H9 (cell line): ENCODE measurements around the gene PROK1. TPM values are rescaled to one million over a fixed set of nuclear protein-coding genes. Genes with fewer than 3 reads are reported as not detected.

Source experiments
- DNase-seq: peaks from one replicate; pipeline ENCODE4 v3.0.0-alpha.2; 2017
- H2AFZ ChIP-seq: one replicate; pipeline ENCODE4 v1.6.1; 2013; ENCODE audit warnings: mild to moderate bottlenecking, low read length, control low read depth, moderate library complexity
- H2AK5ac ChIP-seq: 2 replicates; pipeline ENCODE4 v1.6.1; 2013; ENCODE audit warnings: low read length, control low read depth, mixed read lengths; ENCODE audit not compliant: insufficient read length
- H2BK120ac ChIP-seq: one replicate; pipeline ENCODE4 v1.6.1; 2013; ENCODE audit warnings: low read depth, mild to moderate bottlenecking, low read length, control low read depth, inconsistent platforms; ENCODE audit not compliant: poor library complexity, severe bottlenecking
- H2BK12ac ChIP-seq: 2 replicates; pipeline ENCODE4 v1.6.1; 2013; ENCODE audit warnings: low read length, control low read depth, mixed read lengths, low read depth; ENCODE audit not compliant: insufficient read length
- H2BK15ac ChIP-seq: 2 replicates; pipeline ENCODE4 v1.6.1; 2013; ENCODE audit warnings: low read depth, low read length, control low read depth
- H2BK20ac ChIP-seq: one replicate; pipeline ENCODE4 v1.6.1; 2013; ENCODE audit warnings: low read depth, mild to moderate bottlenecking, low read length, control low read depth, inconsistent platforms; ENCODE audit not compliant: poor library complexity, severe bottlenecking
- H2BK5ac ChIP-seq: 2 replicates; pipeline ENCODE4 v1.6.1; 2013; ENCODE audit warnings: low read length, control low read depth, mixed read lengths; ENCODE audit not compliant: insufficient read length
- H3K14ac ChIP-seq: 2 replicates; pipeline ENCODE4 v1.6.1; 2013; ENCODE audit warnings: low read length, control low read depth; ENCODE audit not compliant: insufficient read depth
- H3K18ac ChIP-seq: 2 replicates; pipeline ENCODE4 v1.6.1; 2013; ENCODE audit warnings: low read depth, mild to moderate bottlenecking, mixed read lengths, low read length, control low read depth; ENCODE audit not compliant: insufficient read length
- H3K23ac ChIP-seq: 2 replicates; pipeline ENCODE4 v1.6.1; 2013; ENCODE audit warnings: low read length, control low read depth, mixed read lengths, low read depth; ENCODE audit not compliant: insufficient read length
- H3K23me2 ChIP-seq: 2 replicates; pipeline ENCODE4 v1.6.1; 2013; ENCODE audit warnings: low read depth, mild to moderate bottlenecking, mixed read lengths, low read length, control low read depth; ENCODE audit not compliant: insufficient read length, poor library complexity, severe bottlenecking
- H3K27ac ChIP-seq: 2 replicates; pipeline ENCODE4 v1.5.1; 2013; ENCODE audit warnings: low read length, control low read depth, mixed read lengths, low read depth; ENCODE audit not compliant: insufficient read length
- H3K27me3 ChIP-seq: 2 replicates; pipeline ENCODE4 v1.6.1; 2013; ENCODE audit warnings: low read length, control low read depth, inconsistent platforms; ENCODE audit not compliant: insufficient read depth
- H3K4ac ChIP-seq: 2 replicates; pipeline ENCODE4 v1.6.1; 2013; ENCODE audit warnings: low read depth, mild to moderate bottlenecking, control low read depth, inconsistent platforms, low read length, moderate library complexity
- H3K4me1 ChIP-seq: 2 replicates; pipeline ENCODE4 v1.6.1; 2013; ENCODE audit warnings: low read length, control low read depth, inconsistent platforms; ENCODE audit not compliant: insufficient read depth
- H3K4me2 ChIP-seq: 2 replicates; pipeline ENCODE4 v1.6.1; 2013; ENCODE audit warnings: low read length, control low read depth, mixed read lengths; ENCODE audit not compliant: insufficient read length, insufficient read depth
- H3K56ac ChIP-seq: 2 replicates; pipeline ENCODE4 v1.6.1; 2013; ENCODE audit warnings: low read depth, mild to moderate bottlenecking, mixed read lengths, low read length, control low read depth; ENCODE audit not compliant: insufficient read length
- H3K79me1 ChIP-seq: 2 replicates; pipeline ENCODE4 v1.6.1; 2013; ENCODE audit warnings: low read depth, mild to moderate bottlenecking, moderate library complexity, low read length, control low read depth, inconsistent platforms; ENCODE audit not compliant: insufficient read depth, poor library complexity, severe bottlenecking
- H3K79me2 ChIP-seq: 2 replicates; pipeline ENCODE4 v1.6.1; 2013; ENCODE audit warnings: low read length, control low read depth, inconsistent platforms; ENCODE audit not compliant: insufficient read depth
- H3K9ac ChIP-seq: 2 replicates; pipeline ENCODE4 v1.6.1; 2013; ENCODE audit warnings: low read length, control low read depth, mixed read lengths; ENCODE audit not compliant: insufficient read length; ENCODE audit errors: extremely low read depth
- H3K9me3 ChIP-seq: one replicate; pipeline ENCODE4 v1.6.1; 2013; ENCODE audit warnings: low read depth, low read length, inconsistent platforms; ENCODE audit not compliant: control insufficient read depth
- H3T11ph ChIP-seq: one replicate; pipeline ENCODE4 v1.6.1; 2013; ENCODE audit warnings: mild to moderate bottlenecking, low read length, control low read depth, inconsistent platforms
- H4K20me1 ChIP-seq: one replicate; pipeline ENCODE4 v1.6.1; 2013; ENCODE audit not compliant: control insufficient read depth, insufficient read length, insufficient read depth
- H4K5ac ChIP-seq: 2 replicates; pipeline ENCODE4 v1.6.1; 2013; ENCODE audit warnings: low read depth, mild to moderate bottlenecking, mixed read lengths, low read length, control low read depth; ENCODE audit not compliant: insufficient read length
- H4K8ac ChIP-seq: replicated peaks from 2 replicates; pipeline ENCODE4 v1.6.1; 2013; ENCODE audit warnings: low read length, control low read depth, mixed read lengths, low read depth; ENCODE audit not compliant: insufficient read length
- H4K91ac ChIP-seq: 2 replicates; pipeline ENCODE4 v1.6.1; 2013; ENCODE audit warnings: low read depth, mild to moderate bottlenecking, moderate library complexity, mixed read lengths, low read length, control low read depth; ENCODE audit not compliant: insufficient read length
- H3K27ac Mint-ChIP-seq, 3 experiments: 2 replicates in 2 of 3; 3 replicates in 1 of 3; pipeline ENCODE4 v1.8.0; 2020 to 2021; ENCODE audit warnings: mixed read lengths in 3 of 3, mild to moderate bottlenecking in 1 of 3, moderate library complexity in 1 of 3
- H3K27me3 Mint-ChIP-seq: 2 replicates; pipeline ENCODE4 v1.8.0; 2021; ENCODE audit warnings: low read depth, mild to moderate bottlenecking, moderate library complexity, mixed read lengths
- H3K36me3 Mint-ChIP-seq, 3 experiments: 2 replicates in 2 of 3; 3 replicates in 1 of 3; pipeline ENCODE4 v1.8.0; 2020 to 2021; ENCODE audit warnings: low read depth in 3 of 3, mixed read lengths in 3 of 3; ENCODE audit not compliant: insufficient read depth in 1 of 3
- H3K4me1 Mint-ChIP-seq, 2 experiments: 2 replicates each; pipeline ENCODE4 v1.8.0; 2020; ENCODE audit warnings: mixed read lengths in 2 of 2
- H3K4me3 Mint-ChIP-seq, 2 experiments: 2 replicates in 1 of 2; 3 replicates in 1 of 2; pipeline ENCODE4 v1.8.0; 2020 to 2021; ENCODE audit warnings: mild to moderate bottlenecking in 2 of 2, mixed read lengths in 2 of 2, moderate library complexity in 1 of 2
- H3K9me3 Mint-ChIP-seq, 2 experiments: 2 replicates in 1 of 2; 3 replicates in 1 of 2; pipeline ENCODE4 v1.8.0; 2020; ENCODE audit warnings: mild to moderate bottlenecking in 2 of 2, mixed read lengths in 2 of 2, moderate library complexity in 1 of 2
- whole genome bisulfite sequencing: extraction: QIAGEN DNeasy Blood & Tissue Kit; methylation state at CpG from one replicate; pipeline ENCODE4 v1.1.7; 2013; ENCODE audit warnings: missing lambda C conversion rate, low lambda C conversion rate, mixed read lengths; ENCODE audit not compliant: insufficient read length; ENCODE audit errors: extremely low coverage; 5-methylcytosine and 5-hydroxymethylcytosine counted together
- total RNA-seq: library from RNA; stranded (reverse); gene quantifications from 2 replicates; pipeline ENCODE4 v1.2.1, GENCODE V29; 2021
- TF ChIP-seq, protein P1 (sequence below): fragments of 200-600 bp; sonication (generic); conservative IDR thresholded peaks from 3 replicates; pipeline ENCODE4 v1.8.0; 2021; ENCODE audit warnings: antibody characterized with exemption, mild to moderate bottlenecking

Gene PROK1
- total RNA-seq, 1 experiment from 2014 or later: not detected

DNA sequence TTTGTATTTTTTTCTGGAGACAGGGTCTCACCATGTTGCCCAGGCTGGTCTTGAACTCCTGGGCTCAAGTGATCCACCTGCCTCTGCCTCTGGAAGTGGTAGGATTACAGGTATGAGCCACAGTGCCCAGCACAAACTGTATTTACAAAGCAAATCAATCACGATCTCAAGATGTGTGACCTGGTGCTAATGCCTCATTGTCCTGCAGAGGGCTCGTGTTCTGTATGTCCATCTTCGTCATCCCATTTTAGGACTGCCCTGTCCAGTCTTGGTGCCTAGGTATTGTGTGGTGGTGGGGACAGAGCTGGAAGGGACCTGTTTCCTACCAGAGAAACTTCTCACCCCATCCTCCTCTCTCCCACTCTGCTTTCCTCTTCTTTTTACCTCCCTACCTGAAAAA is 20.2 kb downstream of the PROK1 start:
- Histone ChIP-seq H2BK120ac (no peak overlapping the region), H2AK5ac (no peak overlapping the region), H4K91ac (no peak overlapping the region), H2AFZ (no peak overlapping the region), H3K14ac (no peak overlapping the region), H4K8ac (no peak overlapping the region), H3K79me2 (no peaks in the 10 kb centered on the region), H2BK15ac (no peak overlapping the region), H4K20me1 (no peaks in the 10 kb centered on the region), H3K18ac (no peak overlapping the region), H3K56ac (no peak overlapping the region), H3T11ph (no peak overlapping the region), H3K79me1 (no peaks in the 10 kb centered on the region), H2BK12ac (no peak overlapping the region), H3K4me1 (no peaks in the 10 kb centered on the region), H4K5ac (no peak overlapping the region), H3K27me3 (no peaks in the 10 kb centered on the region), H3K27ac (no peak overlapping the region), H3K4me2 (no peak overlapping the region), H3K23ac (no peak overlapping the region), H3K23me2 (no peaks in the 10 kb centered on the region), H3K4ac (no peak overlapping the region), H2BK20ac (no peak overlapping the region), H2BK5ac (no peak overlapping the region), H3K9me3 (no peaks in the 10 kb centered on the region), H3K9ac (no peak overlapping the region)
- no peak for DNase-seq
- no peak overlapping the region for H3K27ac Mint-ChIP-seq
- H3K4me1 Mint-ChIP-seq: peaks cover 4 to 6% of the 10 kb centered on the region in 2 experiments; a peak in 3 of 4 replicates
- WGBS: no CpG with 5 or more reads among the region's 3 CpGs
- peaks cover 5% of the 10 kb centered on the region; the same call in 1 of the 2 replicates for H3K27me3 Mint-ChIP-seq
- no peaks in the 10 kb centered on the region for H3K36me3 Mint-ChIP-seq
- no peak overlapping the region for H3K4me3 Mint-ChIP-seq
- no peaks in the 10 kb centered on the region for H3K9me3 Mint-ChIP-seq
- TF ChIP-seq, protein P1, sequence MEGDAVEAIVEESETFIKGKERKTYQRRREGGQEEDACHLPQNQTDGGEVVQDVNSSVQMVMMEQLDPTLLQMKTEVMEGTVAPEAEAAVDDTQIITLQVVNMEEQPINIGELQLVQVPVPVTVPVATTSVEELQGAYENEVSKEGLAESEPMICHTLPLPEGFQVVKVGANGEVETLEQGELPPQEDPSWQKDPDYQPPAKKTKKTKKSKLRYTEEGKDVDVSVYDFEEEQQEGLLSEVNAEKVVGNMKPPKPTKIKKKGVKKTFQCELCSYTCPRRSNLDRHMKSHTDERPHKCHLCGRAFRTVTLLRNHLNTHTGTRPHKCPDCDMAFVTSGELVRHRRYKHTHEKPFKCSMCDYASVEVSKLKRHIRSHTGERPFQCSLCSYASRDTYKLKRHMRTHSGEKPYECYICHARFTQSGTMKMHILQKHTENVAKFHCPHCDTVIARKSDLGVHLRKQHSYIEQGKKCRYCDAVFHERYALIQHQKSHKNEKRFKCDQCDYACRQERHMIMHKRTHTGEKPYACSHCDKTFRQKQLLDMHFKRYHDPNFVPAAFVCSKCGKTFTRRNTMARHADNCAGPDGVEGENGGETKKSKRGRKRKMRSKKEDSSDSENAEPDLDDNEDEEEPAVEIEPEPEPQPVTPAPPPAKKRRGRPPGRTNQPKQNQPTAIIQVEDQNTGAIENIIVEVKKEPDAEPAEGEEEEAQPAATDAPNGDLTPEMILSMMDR: no peak; the same call in 2 of the 3 replicates
